Mesendoderm (in vitro differentiated cells): ENCODE data around the gene TBX6.

Experiments used
- DNase-seq: peaks from one replicate; pipeline ENCODE4 v3.0.0; 2013
- H2AK5ac ChIP-seq: 2 replicates; pipeline ENCODE4 v1.6.1; 2013; ENCODE audit warnings: low read length, inconsistent platforms
- H2BK120ac ChIP-seq: 2 replicates; pipeline ENCODE4 v1.6.1; 2013; ENCODE audit warnings: low read depth, mild to moderate bottlenecking, low read length, moderate library complexity, mixed read lengths
- H2BK15ac ChIP-seq: replicated peaks from 2 replicates; pipeline ENCODE4 v1.6.1; 2013; ENCODE audit warnings: low read depth, mild to moderate bottlenecking, moderate library complexity
- H2BK5ac ChIP-seq: 2 replicates; pipeline ENCODE4 v1.6.1; 2013; ENCODE audit warnings: low read length, inconsistent platforms
- H3K18ac ChIP-seq: 2 replicates; pipeline ENCODE4 v1.6.1; 2013; ENCODE audit warnings: mild to moderate bottlenecking, low read length, mixed read lengths
- H3K23ac ChIP-seq: one replicate; pipeline ENCODE4 v1.6.1; 2013; ENCODE audit warnings: low read length
- H3K27ac ChIP-seq: 2 replicates; pipeline ENCODE4 v1.5.1; 2013; ENCODE audit warnings: low read depth, mild to moderate bottlenecking, inconsistent platforms, low read length, moderate library complexity
- H3K27me3 ChIP-seq: 2 replicates; pipeline ENCODE4 v1.6.1; 2013; ENCODE audit warnings: low read length, control low read depth, mild to moderate bottlenecking, inconsistent platforms; ENCODE audit not compliant: insufficient read depth, poor library complexity
- H3K36me3 ChIP-seq: 2 replicates; pipeline ENCODE4 v1.6.1; 2013; ENCODE audit warnings: low read length, inconsistent platforms; ENCODE audit not compliant: control insufficient read depth, insufficient read depth
- H3K4ac ChIP-seq: one replicate; pipeline ENCODE4 v1.6.1; 2013; ENCODE audit warnings: low read depth, mild to moderate bottlenecking, low read length, moderate library complexity
- H3K4me1 ChIP-seq: 2 replicates; pipeline ENCODE4 v1.6.1; 2013; ENCODE audit warnings: low read depth, low read length, inconsistent platforms; ENCODE audit not compliant: control insufficient read depth
- H3K4me2 ChIP-seq: 2 replicates; pipeline ENCODE4 v1.6.1; 2013; ENCODE audit warnings: low read length
- H3K4me3 ChIP-seq: 2 replicates; pipeline ENCODE4 v1.5.1; 2013; ENCODE audit warnings: mild to moderate bottlenecking, low read length
- H3K56ac ChIP-seq: one replicate; pipeline ENCODE4 v1.6.1; 2013; ENCODE audit warnings: low read length
- H3K79me1 ChIP-seq: 2 replicates; pipeline ENCODE4 v1.6.1; 2013; ENCODE audit warnings: low read length, inconsistent platforms
- H3K79me2 ChIP-seq: 2 replicates; pipeline ENCODE4 v1.6.1; 2013; ENCODE audit warnings: mild to moderate bottlenecking, low read length; ENCODE audit not compliant: control insufficient read depth, insufficient read depth
- H3K9ac ChIP-seq: 2 replicates; pipeline ENCODE4 v1.6.1; 2013; ENCODE audit warnings: low read length, inconsistent platforms
- H4K5ac ChIP-seq: one replicate; pipeline ENCODE4 v1.6.1; 2013; ENCODE audit warnings: low read length
- H4K8ac ChIP-seq: one replicate; pipeline ENCODE4 v1.6.1; 2013; ENCODE audit warnings: low read depth, mild to moderate bottlenecking, control low read depth, low read length, moderate library complexity
- WGBS: extraction: QIAGEN DNeasy Blood & Tissue Kit; methylation state at CpG from one replicate; pipeline ENCODE4 v1.1.7; 2013; ENCODE audit warnings: low lambda C conversion rate, missing lambda C conversion rate; ENCODE audit not compliant: insufficient coverage; ENCODE audit errors: extremely low coverage; 5-methylcytosine and 5-hydroxymethylcytosine counted together

Gene TBX6

DNA sequence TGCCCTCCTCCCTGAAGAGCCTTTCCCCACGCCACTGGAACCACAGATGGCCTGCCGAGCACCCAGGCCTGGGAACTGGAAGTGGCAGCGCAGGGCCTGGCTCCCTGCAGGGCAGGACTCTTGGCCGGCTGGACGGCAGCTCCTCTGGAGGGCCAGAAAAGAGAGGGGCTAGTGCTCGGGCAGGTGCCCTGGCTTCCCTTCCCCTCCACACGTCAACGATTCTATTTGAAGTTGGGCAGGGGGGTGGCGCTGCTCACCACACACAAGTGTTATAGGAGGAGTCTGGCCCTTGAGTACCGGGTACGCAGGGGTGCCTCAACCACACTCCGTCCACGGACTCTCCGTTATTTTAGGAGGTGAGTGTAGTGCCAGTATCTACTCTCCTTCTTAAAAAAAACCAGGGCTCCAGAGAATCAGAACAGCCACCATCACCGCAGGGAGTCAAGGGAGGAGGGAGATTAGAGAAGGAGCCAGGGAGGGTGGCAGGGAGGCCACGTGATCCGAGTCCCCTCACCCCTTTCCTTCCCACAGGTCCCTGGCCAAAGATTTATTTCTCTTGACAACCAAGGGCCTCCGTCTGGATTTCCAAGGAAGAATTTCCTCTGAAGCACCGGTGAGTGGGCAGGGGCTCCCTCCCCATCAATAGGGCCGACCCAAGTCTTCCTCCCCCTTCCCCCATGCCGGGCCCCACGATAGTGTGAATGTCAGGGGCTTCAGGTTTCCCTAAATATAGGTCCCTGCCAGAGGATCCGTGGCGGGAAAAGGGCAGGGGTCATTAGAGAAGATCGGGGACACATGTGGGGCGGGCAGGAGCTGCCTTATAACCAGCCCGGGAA lies 27.6 kb downstream of the TBX6 start:
- WGBS: no CpG with 5 or more reads among the region's 27 CpGs

DNA sequence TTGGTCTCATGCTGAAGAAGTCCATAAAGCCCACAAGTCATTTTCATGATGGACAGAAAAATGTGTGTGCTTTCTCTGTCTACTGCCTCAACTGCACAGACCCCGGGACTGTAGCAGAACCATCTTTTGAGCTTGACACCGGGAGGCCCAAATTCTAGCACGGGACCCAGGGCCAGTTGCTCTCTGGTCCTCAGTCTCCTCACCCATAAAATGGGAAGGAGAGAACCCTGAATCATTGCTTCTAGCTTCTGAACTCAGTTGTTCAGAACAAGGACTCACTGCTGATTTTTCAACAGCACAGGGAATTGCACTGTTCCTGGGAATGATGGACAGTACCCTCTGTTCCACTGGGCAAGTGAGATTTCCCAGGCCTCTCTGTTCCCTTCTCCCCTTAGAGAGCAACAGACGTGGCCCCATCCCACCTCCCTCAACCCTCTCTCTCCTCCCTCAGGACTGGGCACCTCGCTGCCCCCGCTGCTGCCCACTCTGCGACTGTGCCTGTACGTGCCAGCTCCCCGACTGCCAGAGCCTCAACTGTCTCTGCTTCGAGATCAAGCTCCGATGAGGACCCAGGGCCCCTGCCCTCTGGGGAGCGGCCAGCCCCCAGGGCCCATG lies 28.3 kb downstream of the TBX6 start:
- no peak overlapping the region for H2BK120ac ChIP-seq
- H3K4me1 ChIP-seq: peaks cover 11% of the 10 kb centered on the region
- no peak overlapping the region for H3K4me3 ChIP-seq
- no peak overlapping the region for H2BK5ac ChIP-seq
- H3K36me3 ChIP-seq: peaks cover 6% of the 10 kb centered on the region
- H4K5ac ChIP-seq: no peak overlapping the region
- H3K79me1 ChIP-seq: peaks cover 14% of the 10 kb centered on the region
- H3K27me3 ChIP-seq: no peaks in the 10 kb centered on the region
- H3K56ac ChIP-seq: peak overlapping the region; percentile 100
- no peak overlapping the region for H3K4ac ChIP-seq
- peak overlapping the region; percentile 85 for H3K23ac ChIP-seq
- no peak overlapping the region for H4K8ac ChIP-seq
- no peak for DNase-seq
- H3K27ac ChIP-seq: no peak overlapping the region
- no peak overlapping the region for H3K18ac ChIP-seq
- peak overlapping the region; percentile 93 for H3K4me2 ChIP-seq
- H3K9ac ChIP-seq: peak overlapping the region; percentile 100
- no peak overlapping the region for H2BK15ac ChIP-seq
- H2AK5ac ChIP-seq: peak overlapping the region; percentile 58
- peaks cover 21% of the 10 kb centered on the region for H3K79me2 ChIP-seq
- WGBS: no CpG with 5 or more reads among the region's 12 CpGs

More for the DNA sequence above, 27.6 kb downstream of the TBX6 start:
- peak overlapping the region; percentile 85 for H3K23ac ChIP-seq
- H3K79me2 ChIP-seq: peaks cover 22% of the 10 kb centered on the region
- H3K9ac ChIP-seq: peak overlapping the region; percentile 100
- H3K4me2 ChIP-seq: peak overlapping the region; percentile 93
- no peak overlapping the region for H2BK5ac ChIP-seq
- peaks cover 11% of the 10 kb centered on the region for H3K4me1 ChIP-seq
- no peak overlapping the region for H2AK5ac ChIP-seq
- no peak overlapping the region for H4K5ac ChIP-seq
- H3K4ac ChIP-seq: peak overlapping the region; percentile 98
- H3K27me3 ChIP-seq: no peaks in the 10 kb centered on the region
- H3K36me3 ChIP-seq: peaks cover 11% of the 10 kb centered on the region
- peak overlapping the region; percentile 86 for H3K4me3 ChIP-seq
- peak overlapping the region; percentile 46 for H2BK120ac ChIP-seq
- peak overlapping the region; percentile 28 for H4K8ac ChIP-seq
- DNase-seq: peak; percentile 77
- H3K18ac ChIP-seq: peak overlapping the region; percentile 31
- H2BK15ac ChIP-seq: no peak overlapping the region
- H3K79me1 ChIP-seq: peaks cover 20% of the 10 kb centered on the region
- peak overlapping the region; percentile 100 for H3K27ac ChIP-seq
- peak overlapping the region; percentile 100 for H3K56ac ChIP-seq

DNA sequence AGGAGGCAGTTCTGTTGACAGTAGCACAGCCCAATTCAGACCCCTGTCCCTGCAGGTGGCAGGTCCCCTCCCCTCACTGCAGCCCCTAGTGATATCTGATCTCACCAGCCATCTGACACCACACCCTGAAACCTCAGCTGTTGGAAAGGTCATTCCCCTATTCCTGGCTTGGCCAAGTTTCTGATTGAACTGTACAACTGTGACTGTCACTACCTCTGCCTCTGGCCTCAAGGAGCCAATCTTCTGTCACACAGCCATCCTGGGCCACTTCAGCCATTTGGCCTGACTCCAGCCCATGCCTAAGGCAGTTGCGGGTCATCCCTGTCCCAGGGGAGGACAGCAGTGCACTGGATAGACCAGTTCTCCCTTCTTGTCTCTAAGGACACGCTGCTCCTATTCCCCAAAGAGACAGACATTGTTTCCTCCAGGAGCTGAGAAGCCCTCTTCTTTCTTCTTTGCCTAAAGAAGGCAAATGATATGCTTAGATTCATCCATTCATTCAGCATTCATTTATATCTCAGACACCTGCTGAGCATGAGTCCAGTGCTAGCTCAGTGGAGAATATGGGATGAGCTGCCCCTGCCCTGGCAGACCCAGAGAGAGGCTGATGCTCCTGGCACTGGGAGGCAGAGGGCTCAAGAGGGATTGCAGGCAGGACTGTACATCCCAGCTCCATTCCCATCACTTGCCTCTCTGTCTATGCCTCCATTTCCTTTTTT lies 30.7 kb downstream of the TBX6 start:
- Histone ChIP-seq H4K8ac (no peak overlapping the region), H3K4me1 (peaks cover 5% of the 10 kb centered on the region), H3K9ac (no peak overlapping the region), H3K27me3 (no peaks in the 10 kb centered on the region), H3K4me2 (no peak overlapping the region), H2BK15ac (no peak overlapping the region), H3K4ac (no peak overlapping the region), H3K4me3 (no peak overlapping the region), H2AK5ac (no peak overlapping the region), H2BK120ac (no peak overlapping the region), H3K36me3 (no peaks in the 10 kb centered on the region), H3K79me2 (peaks cover 4% of the 10 kb centered on the region), H4K5ac (no peak overlapping the region), H3K79me1 (peaks cover 2% of the 10 kb centered on the region), H3K56ac (no peak overlapping the region), H3K27ac (no peak overlapping the region), H3K23ac (no peak overlapping the region), H3K18ac (no peak overlapping the region), H2BK5ac (no peak overlapping the region)
- no CpG with 5 or more reads among the region's 2 CpGs for WGBS
- no peak for DNase-seq

DNA sequence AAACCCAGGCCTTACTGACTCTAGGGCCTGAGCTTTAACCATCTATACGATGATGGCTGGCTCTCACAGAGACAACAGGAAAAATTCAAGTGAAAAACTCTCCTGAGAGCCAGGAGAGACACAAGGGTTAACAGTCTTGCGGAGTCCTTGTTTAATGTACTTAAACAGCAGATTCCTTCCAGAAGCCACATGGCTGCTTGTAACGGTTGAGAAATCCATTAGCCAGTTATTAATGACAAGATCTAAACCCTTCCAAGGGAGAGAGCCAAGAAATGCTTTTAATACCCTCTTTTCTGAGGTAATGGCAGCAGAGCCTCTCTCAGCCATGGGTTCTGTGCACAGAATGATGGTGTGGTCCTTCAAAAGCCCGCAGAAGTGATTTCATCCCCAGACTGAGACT lies 31.4 kb downstream of the TBX6 start:
- no CpG with 5 or more reads among the region's 4 CpGs for WGBS
- Histone ChIP-seq H2BK120ac (no peak overlapping the region), H2BK5ac (no peak overlapping the region), H3K27me3 (no peaks in the 10 kb centered on the region), H2BK15ac (no peak overlapping the region), H4K5ac (no peak overlapping the region), H3K4me3 (no peak overlapping the region), H3K4ac (no peak overlapping the region), H3K18ac (no peak overlapping the region), H4K8ac (no peak overlapping the region), H3K27ac (no peak overlapping the region), H3K36me3 (no peaks in the 10 kb centered on the region), H3K79me2 (no peaks in the 10 kb centered on the region), H3K9ac (no peak overlapping the region), H3K79me1 (peaks cover 2% of the 10 kb centered on the region), H3K4me1 (peaks cover 5% of the 10 kb centered on the region), H3K23ac (no peak overlapping the region), H3K56ac (no peak overlapping the region), H3K4me2 (no peak overlapping the region), H2AK5ac (no peak overlapping the region)
- DNase-seq: no peak

DNA sequence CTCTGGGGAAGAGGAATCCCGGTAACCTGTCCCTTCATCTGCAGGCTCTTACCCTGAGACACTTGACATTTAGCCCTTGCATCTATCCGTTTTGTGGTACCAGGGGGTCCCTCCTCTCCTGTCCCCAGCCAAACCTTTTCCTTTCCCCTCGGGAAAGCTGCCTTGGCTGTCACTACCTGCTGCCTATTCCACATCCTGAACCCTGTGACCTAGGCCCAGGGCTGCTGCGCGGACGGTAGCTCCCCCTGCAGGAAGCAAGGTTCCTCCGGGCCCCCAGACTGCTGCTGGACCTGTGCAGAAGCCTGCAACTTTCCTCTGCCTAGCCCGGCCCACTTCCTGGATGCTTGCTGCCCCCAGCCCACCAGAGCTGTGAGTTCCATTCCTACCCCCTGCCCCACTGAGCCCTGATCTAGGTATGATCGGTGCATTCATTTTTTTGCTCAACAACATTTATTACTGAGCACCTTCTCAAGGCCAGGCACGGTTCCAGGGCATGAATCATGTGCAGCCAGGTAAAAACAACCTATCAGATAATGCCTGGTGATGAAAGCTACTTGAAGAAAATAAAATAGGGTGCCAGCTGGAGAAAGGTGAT lies 36.7 kb downstream of the TBX6 start:
- H3K4me3 ChIP-seq: no peak overlapping the region
- H2AK5ac ChIP-seq: no peak overlapping the region
- no peak overlapping the region for H3K27ac ChIP-seq
- H2BK5ac ChIP-seq: no peak overlapping the region
- no peaks in the 10 kb centered on the region for H3K27me3 ChIP-seq
- H3K4ac ChIP-seq: no peak overlapping the region
- H3K23ac ChIP-seq: no peak overlapping the region
- no peaks in the 10 kb centered on the region for H3K36me3 ChIP-seq
- H3K4me2 ChIP-seq: no peak overlapping the region
- H3K79me1 ChIP-seq: no peaks in the 10 kb centered on the region
- no peak overlapping the region for H2BK120ac ChIP-seq
- no peak overlapping the region for H4K5ac ChIP-seq
- no peaks in the 10 kb centered on the region for H3K79me2 ChIP-seq
- no peak overlapping the region for H3K9ac ChIP-seq
- peak; percentile 80 for DNase-seq
- WGBS: no CpG with 5 or more reads among the region's 10 CpGs
- no peak overlapping the region for H2BK15ac ChIP-seq
- H3K4me1 ChIP-seq: no peaks in the 10 kb centered on the region
- no peak overlapping the region for H4K8ac ChIP-seq
- H3K18ac ChIP-seq: no peak overlapping the region
- H3K56ac ChIP-seq: no peak overlapping the region
